ENCODE data around the gene SCGB1C1. TPM values are rescaled to one million over a fixed set of nuclear protein-coding genes. Genes with fewer than 3 reads are reported as not detected.

SCGB1C1 gene
- total RNA-seq, 1 experiment from 2014 or later: not detected

DNA sequence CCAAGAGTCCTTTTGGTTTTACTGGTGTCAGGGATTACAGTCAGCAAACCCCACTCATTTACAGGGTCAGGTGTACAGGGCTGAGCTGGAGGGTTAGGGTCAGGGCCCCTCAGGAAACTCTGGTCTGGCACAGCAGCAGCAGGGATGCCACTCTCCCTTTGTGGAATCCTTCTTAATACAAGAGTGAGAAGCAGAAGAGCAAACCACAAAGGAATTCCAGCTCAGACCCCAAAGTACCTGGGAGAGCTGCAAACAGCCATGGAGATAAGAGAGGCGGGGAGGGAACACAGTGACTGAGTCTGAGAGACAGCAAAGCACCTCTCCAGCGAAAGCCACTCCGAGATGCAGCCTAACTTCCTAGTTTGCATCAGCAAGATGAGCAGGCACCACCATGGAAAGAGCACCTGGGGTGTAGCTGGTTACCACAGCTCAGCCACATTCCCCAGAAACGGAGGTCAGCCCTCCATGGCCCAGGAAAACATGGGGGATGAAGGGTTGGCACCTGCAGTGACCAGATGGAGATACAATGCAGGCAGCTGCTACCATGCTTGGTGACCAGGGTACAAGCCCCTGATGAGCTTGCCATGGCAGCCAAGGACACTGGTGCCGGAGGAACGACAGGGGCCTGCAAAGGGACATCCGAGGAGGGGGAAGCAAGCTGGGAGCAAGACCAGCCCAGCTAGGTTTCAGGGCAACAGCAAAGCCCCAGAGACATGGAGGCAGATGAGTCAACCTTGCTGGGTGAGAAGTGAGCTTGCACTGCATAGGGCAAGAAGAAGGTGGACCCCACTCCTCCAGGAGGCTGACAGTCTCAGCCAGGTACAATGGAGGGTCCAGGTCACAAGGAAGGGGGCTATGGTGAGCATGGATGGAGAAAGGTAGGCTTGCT lies 10.4 kb downstream of the SCGB1C1 start:
- peaks cover 6 to 24% of the 10 kb centered on the region in 2 experiments; a peak in 3 of 4 replicates for H3K36me3 ChIP-seq (ENCODE audit: control insufficient read depth in 1 of 2, insufficient read depth in 2 of 2, low read length in 2 of 2)
- H4K20me1 ChIP-seq (ENCODE audit: insufficient read depth): no peaks in the 10 kb centered on the region
- RAD21 ChIA-PET (ENCODE audit: low non-redundant PET in 1 of 2, low total read pairs in 2 of 2, uncharacterized antibody in 2 of 2, unreplicated experiment in 2 of 2): no interaction called here
- peaks cover 7 to 11% of the 10 kb centered on the region in 2 experiments for H3K4me1 ChIP-seq (ENCODE audit: control insufficient read depth in 1 of 2, insufficient read depth in 2 of 2, low read length in 2 of 2)
- H3K27me3 ChIP-seq (ENCODE audit: insufficient read depth, low read length): no peaks in the 10 kb centered on the region
- no peak for TF ChIP-seq SRF (IDR thresholded peaks at IDR 0.05; ENCODE audit: low read depth)
- TF ChIP-seq, protein P1, sequence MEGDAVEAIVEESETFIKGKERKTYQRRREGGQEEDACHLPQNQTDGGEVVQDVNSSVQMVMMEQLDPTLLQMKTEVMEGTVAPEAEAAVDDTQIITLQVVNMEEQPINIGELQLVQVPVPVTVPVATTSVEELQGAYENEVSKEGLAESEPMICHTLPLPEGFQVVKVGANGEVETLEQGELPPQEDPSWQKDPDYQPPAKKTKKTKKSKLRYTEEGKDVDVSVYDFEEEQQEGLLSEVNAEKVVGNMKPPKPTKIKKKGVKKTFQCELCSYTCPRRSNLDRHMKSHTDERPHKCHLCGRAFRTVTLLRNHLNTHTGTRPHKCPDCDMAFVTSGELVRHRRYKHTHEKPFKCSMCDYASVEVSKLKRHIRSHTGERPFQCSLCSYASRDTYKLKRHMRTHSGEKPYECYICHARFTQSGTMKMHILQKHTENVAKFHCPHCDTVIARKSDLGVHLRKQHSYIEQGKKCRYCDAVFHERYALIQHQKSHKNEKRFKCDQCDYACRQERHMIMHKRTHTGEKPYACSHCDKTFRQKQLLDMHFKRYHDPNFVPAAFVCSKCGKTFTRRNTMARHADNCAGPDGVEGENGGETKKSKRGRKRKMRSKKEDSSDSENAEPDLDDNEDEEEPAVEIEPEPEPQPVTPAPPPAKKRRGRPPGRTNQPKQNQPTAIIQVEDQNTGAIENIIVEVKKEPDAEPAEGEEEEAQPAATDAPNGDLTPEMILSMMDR (IDR thresholded peaks at IDR 0.05 in 2 of 3, conservative IDR thresholded peaks at IDR 0.05 in 1 of 3; ENCODE audit: borderline replicate concordance in 1 of 3, insufficient read depth in 1 of 3, low read depth in 2 of 3, low read length in 2 of 3): no peak
- TF ChIP-seq YY1 (IDR thresholded peaks at IDR 0.05; ENCODE audit: extremely low read depth, insufficient replicate concordance, low read depth, low read length): no peak
- TF ChIP-seq ZFX (IDR thresholded peaks at IDR 0.05): no peak
- H3K9me2 ChIP-seq (ENCODE audit: insufficient read depth): no peaks in the 10 kb centered on the region
- no peak overlapping the region for H3K4me3 ChIP-seq (replicated peaks in 1 of 2; ENCODE audit: low read depth in 1 of 2, low read length in 2 of 2)
- no peak for ATAC-seq
- H2AFZ ChIP-seq (ENCODE audit: low read depth, low read length, poor library complexity, severe bottlenecking): no peak overlapping the region
- POLR2A ChIA-PET: interaction anchor here (0.6 kb wide), 1 partner anchor 17 kb away, joined by 5 read pairs; no protein-coding TSS in a partner anchor
- H3K27ac ChIP-seq (ENCODE audit: low read depth, low read length): no peak overlapping the region
- no peak overlapping the region for H3K9ac ChIP-seq (ENCODE audit: low read length)
- CTCF ChIA-PET: no interaction called here
- peaks cover 33% of the 10 kb centered on the region for H3K79me2 ChIP-seq (ENCODE audit: insufficient read depth, low read length)
- DNase-seq (ENCODE audit: low read depth, low spot score): no peak
- intact Hi-C loops (cut with micrococcal nuclease): no loop called here
- no peak overlapping the region for H3K4me2 ChIP-seq (ENCODE audit: low read length)
- no peaks in the 10 kb centered on the region for H3K9me3 ChIP-seq (ENCODE audit: control insufficient read depth in 1 of 2, insufficient read depth in 1 of 2, low read depth in 1 of 2, low read length in 2 of 2)
- BruUV-seq (replicated peaks): no TSS peak
